ENCODE measurements around the gene CCDC13. TPM values are rescaled to one million over a fixed set of nuclear protein-coding genes. Genes with fewer than 3 reads are reported as not detected.

Gene CCDC13
- total and polyA plus RNA-seq, 2 experiments from 2014 or later, result 0.22 to 1.1 TPM

DNA sequence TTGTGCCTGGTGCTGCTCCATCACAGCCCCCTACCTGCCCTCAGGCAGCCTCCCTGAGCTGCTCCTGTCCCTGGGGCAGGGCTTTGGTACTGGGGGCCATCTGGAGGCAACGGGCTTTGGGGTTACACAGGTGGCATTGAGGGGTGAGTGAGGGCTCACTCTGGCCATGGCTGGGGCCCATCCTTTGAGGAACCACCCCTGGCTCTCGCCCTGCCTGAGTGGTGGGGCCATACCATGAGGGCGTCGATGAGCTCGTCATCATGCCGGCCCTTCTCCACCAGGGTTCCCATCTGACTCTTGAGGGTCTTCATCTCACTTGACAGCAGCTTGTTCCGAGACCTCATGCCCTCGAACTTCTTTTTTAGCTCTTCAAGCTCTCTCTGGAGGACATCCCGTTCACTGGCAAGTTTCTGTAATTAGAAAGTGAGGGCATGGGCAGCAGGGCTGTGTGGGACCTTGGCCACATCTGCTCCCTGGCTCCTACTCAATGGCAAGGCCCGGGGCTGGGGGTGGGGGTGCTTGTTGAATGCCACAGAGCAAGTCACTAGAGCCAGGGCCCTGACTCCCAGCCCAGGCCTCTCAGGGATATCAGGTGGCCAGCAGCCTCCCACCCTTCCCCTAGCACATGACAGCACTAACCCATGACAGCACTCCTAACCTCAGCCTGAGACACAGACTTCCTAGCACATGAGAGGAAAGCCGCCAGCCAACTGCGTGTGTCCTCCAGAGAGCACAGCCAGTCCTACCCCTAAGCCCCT, 33.5 kb downstream of the CCDC13 start:
- no peaks in the 10 kb centered on the region for H3K79me2 ChIP-seq (ENCODE audit: insufficient read depth)
- no peak overlapping the region for H2AFZ ChIP-seq
- H4K20me1 ChIP-seq (ENCODE audit: insufficient read depth), result no peaks in the 10 kb centered on the region
- in situ Hi-C loops (cut with MboI), result no loop called here
- H3F3A ChIP-seq (ENCODE audit: insufficient read depth), result no peaks in the 10 kb centered on the region; the same call in 1 of the 2 replicates
- no peak for TF ChIP-seq EZH2 (IDR thresholded peaks at IDR 0.05; ENCODE audit: insufficient read depth, poor library complexity, severe bottlenecking)
- TF ChIP-seq EZH2phosphoT487 (IDR thresholded peaks at IDR 0.05; ENCODE audit: insufficient read depth, low read depth), result no peak
- DNase-seq, result no peak
- no peaks in the 10 kb centered on the region for H3K9me2 ChIP-seq (ENCODE audit: insufficient read depth)
- no peak overlapping the region for H3K4me3 ChIP-seq
- H3K4me2 ChIP-seq (ENCODE audit: unreplicated experiment), result no peak overlapping the region
- H3K4me1 ChIP-seq (ENCODE audit: insufficient read depth), result no peaks in the 10 kb centered on the region
- no peak overlapping the region for H3K9ac ChIP-seq
- H3K27ac ChIP-seq, result no peak overlapping the region
- no peaks in the 10 kb centered on the region for H3K9me3 ChIP-seq (ENCODE audit: low read depth)
- WGBS, 2 experiments (ENCODE audit: low coverage in 1 of 2, low lambda C conversion rate in 2 of 2, missing lambda C conversion rate in 2 of 2), result 50 to 58% methylated on average over 12 of the region's 12 CpGs
- no peaks in the 10 kb centered on the region for H3K27me3 ChIP-seq (replicated peaks; ENCODE audit: insufficient read depth)
- H3K36me3 ChIP-seq (ENCODE audit: low read depth), result no peaks in the 10 kb centered on the region

DNA sequence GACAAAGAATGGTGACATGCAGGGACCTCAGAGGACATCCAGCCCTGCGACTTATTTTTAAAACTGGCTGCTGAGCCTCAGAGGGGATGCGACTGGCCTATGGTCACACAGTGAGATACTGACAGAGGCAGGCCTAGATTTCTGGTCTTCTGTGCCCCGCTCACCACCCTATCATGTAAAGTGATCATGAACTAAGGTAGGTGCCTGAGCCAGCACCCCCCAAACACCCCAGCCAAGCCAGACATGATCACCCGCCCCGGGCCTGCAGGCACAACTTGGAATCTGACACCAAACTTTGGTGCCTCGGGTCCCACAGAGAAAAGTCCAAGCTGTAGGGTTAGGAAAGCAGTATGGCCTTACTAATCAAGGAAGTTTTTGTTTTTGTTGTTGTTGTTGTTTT, 36.5 kb downstream of the CCDC13 start:
- no peaks in the 10 kb centered on the region for H3K4me1 ChIP-seq (ENCODE audit: insufficient read depth)
- no peaks in the 10 kb centered on the region for H3K36me3 ChIP-seq (ENCODE audit: low read depth)
- in situ Hi-C loops (cut with MboI), result no loop called here
- H3K9me2 ChIP-seq (ENCODE audit: insufficient read depth), result no peaks in the 10 kb centered on the region
- H3K27me3 ChIP-seq (replicated peaks; ENCODE audit: insufficient read depth), result no peaks in the 10 kb centered on the region
- H3K27ac ChIP-seq, result no peak overlapping the region
- no peaks in the 10 kb centered on the region for H3K79me2 ChIP-seq (ENCODE audit: insufficient read depth)
- DNase-seq, result no peak
- H3K9me3 ChIP-seq (ENCODE audit: low read depth), result no peaks in the 10 kb centered on the region
- H3K4me3 ChIP-seq, result no peak overlapping the region
- H3F3A ChIP-seq (ENCODE audit: insufficient read depth), result no peaks in the 10 kb centered on the region
- no peak overlapping the region for H3K4me2 ChIP-seq (ENCODE audit: unreplicated experiment)
- H2AFZ ChIP-seq, result no peak overlapping the region
- H3K9ac ChIP-seq, result no peak overlapping the region
- H4K20me1 ChIP-seq (ENCODE audit: insufficient read depth), result no peaks in the 10 kb centered on the region
- 69 to 73% methylated on average over 6 of the region's 6 CpGs for WGBS, 2 experiments (ENCODE audit: low coverage in 1 of 2, low lambda C conversion rate in 2 of 2, missing lambda C conversion rate in 2 of 2)
- TF ChIP-seq EZH2phosphoT487 (IDR thresholded peaks at IDR 0.05; ENCODE audit: insufficient read depth, low read depth) (no peak), EZH2 (IDR thresholded peaks at IDR 0.05; ENCODE audit: insufficient read depth, poor library complexity, severe bottlenecking) (no peak)

DNA sequence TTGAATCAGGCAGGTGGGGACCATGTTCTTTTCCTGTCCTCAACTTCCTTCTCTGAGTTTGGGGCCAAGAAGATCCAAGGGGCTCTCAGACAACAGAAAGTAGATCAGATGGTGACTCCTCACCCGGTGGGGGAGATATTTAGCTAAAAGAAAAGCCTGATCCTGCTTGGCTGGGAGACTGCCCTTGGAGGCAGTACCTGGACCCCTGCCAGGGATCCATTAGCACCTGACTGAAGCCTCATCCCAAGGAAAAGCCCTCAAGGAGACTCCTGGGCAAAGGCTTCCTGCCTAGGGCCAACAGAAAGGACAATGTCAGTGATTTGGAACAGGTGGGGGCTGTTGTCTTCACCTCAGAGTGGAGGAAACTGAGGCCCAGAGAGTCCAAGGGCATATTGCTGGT, 37.0 kb downstream of the CCDC13 start:
- Histone ChIP-seq H3K79me2 (ENCODE audit: insufficient read depth) (no peaks in the 10 kb centered on the region), H4K20me1 (ENCODE audit: insufficient read depth) (no peaks in the 10 kb centered on the region), H3K27ac (no peak overlapping the region), H3K4me1 (ENCODE audit: insufficient read depth) (no peaks in the 10 kb centered on the region), H2AFZ (no peak overlapping the region), H3K9me2 (ENCODE audit: insufficient read depth) (no peaks in the 10 kb centered on the region), H3F3A (ENCODE audit: insufficient read depth) (no peaks in the 10 kb centered on the region), H3K36me3 (ENCODE audit: low read depth) (no peaks in the 10 kb centered on the region), H3K9me3 (ENCODE audit: low read depth) (no peaks in the 10 kb centered on the region), H3K4me2 (ENCODE audit: unreplicated experiment) (no peak overlapping the region), H3K27me3 (replicated peaks; ENCODE audit: insufficient read depth) (no peaks in the 10 kb centered on the region), H3K4me3 (no peak overlapping the region), H3K9ac (no peak overlapping the region)
- in situ Hi-C loops (cut with MboI), result no loop called here
- no peak for DNase-seq
- WGBS, 2 experiments (ENCODE audit: low coverage in 1 of 2, low lambda C conversion rate in 2 of 2, missing lambda C conversion rate in 2 of 2), result 42 to 52% methylated on average over 1 of the region's 1 CpG
- no peak for TF ChIP-seq EZH2 (IDR thresholded peaks at IDR 0.05; ENCODE audit: insufficient read depth, poor library complexity, severe bottlenecking)

DNA sequence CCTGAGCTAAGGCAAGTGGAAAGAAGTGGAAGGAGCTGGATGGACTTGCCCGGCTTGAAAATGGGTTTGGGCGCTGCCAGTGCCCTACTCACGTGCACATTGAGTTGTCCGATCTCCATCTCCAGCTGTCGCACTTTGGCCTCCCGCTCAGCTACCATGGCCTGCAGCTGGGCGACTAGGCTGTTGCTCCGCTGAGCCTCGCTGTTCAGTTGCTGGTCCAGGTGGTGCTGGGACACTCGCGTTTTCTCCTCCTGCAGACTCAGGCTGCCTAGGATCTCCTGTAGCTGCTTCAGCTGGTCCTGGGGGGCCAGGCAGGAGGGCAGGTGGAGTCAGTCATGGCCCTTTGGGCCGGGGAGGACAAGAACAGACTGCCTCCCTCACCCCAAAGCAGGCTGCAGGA, 37.4 kb downstream of the CCDC13 start:
- DNase-seq, result no peak
- Histone ChIP-seq H3K4me1 (ENCODE audit: insufficient read depth) (no peaks in the 10 kb centered on the region), H3K27ac (no peak overlapping the region), H3K36me3 (ENCODE audit: low read depth) (no peaks in the 10 kb centered on the region), H3K9ac (no peak overlapping the region), H3K79me2 (ENCODE audit: insufficient read depth) (no peaks in the 10 kb centered on the region), H3K27me3 (replicated peaks; ENCODE audit: insufficient read depth) (no peaks in the 10 kb centered on the region), H2AFZ (no peak overlapping the region), H3K9me2 (ENCODE audit: insufficient read depth) (no peaks in the 10 kb centered on the region), H3K4me3 (no peak overlapping the region), H3K4me2 (ENCODE audit: unreplicated experiment) (no peak overlapping the region), H3F3A (ENCODE audit: insufficient read depth) (no peaks in the 10 kb centered on the region), H4K20me1 (ENCODE audit: insufficient read depth) (no peaks in the 10 kb centered on the region), H3K9me3 (ENCODE audit: low read depth) (no peaks in the 10 kb centered on the region)
- TF ChIP-seq EZH2phosphoT487 (IDR thresholded peaks at IDR 0.05; ENCODE audit: insufficient read depth, low read depth), result no peak
- TF ChIP-seq EZH2 (IDR thresholded peaks at IDR 0.05; ENCODE audit: insufficient read depth, poor library complexity, severe bottlenecking), result no peak
- 83 to 84% methylated on average over 12 of the region's 12 CpGs for WGBS, 2 experiments (ENCODE audit: low coverage in 1 of 2, low lambda C conversion rate in 2 of 2, missing lambda C conversion rate in 2 of 2)
- in situ Hi-C loops (cut with MboI), result no loop called here

Measured in GM23248 (cell line).